GM23248 (cell line): ENCODE measurements around the gene MAP3K7CL.

Experiments
- EZH2 ChIP-seq: fragments of 200-600 bp; sonication (generic); IDR thresholded peaks from 2 replicates; pipeline ENCODE4 v1.6.1; 2018; ENCODE audit warnings: antibody characterized with exemption, mild to moderate bottlenecking; ENCODE audit not compliant: insufficient read depth, poor library complexity, severe bottlenecking
- EZH2phosphoT487 ChIP-seq: fragments of 200-600 bp; sonication (generic); IDR thresholded peaks from 2 replicates; pipeline ENCODE4 v1.6.1; 2018; ENCODE audit warnings: antibody characterized with exemption, moderate library complexity, mild to moderate bottlenecking, low read depth; ENCODE audit not compliant: insufficient read depth

GRCh38 chr21:29181799-29182470, 51.5 kb downstream of the MAP3K7CL start:
- TF ChIP-seq EZH2 (no peak), EZH2phosphoT487 (no peak)
